Liver (tissue), 9 donors: ENCODE measurements around the gene MCTP1. TPM values are rescaled to one million over a fixed set of nuclear protein-coding genes. Genes with fewer than 3 reads are reported as not detected.

Experiments
- DNase-seq: peaks from one replicate; pipeline ENCODE4 v3.0.0-alpha.2; 2017; ENCODE audit warnings: low spot score
- H3K27ac ChIP-seq, 2 donors: one replicate each; pipeline ENCODE4 v1.7.0; 2013; ENCODE audit warnings: inconsistent platforms in 2 of 2, low read length in 2 of 2, control low read depth in 1 of 2, low read depth in 1 of 2, mild to moderate bottlenecking in 1 of 2
- H3K27me3 ChIP-seq, 4 donors: one replicate each; pipeline versions ENCODE4 v1.6.1 to v1.7.0; 2013; ENCODE audit warnings: low read length in 3 of 4, inconsistent platforms in 1 of 4, mild to moderate bottlenecking in 1 of 4, moderate library complexity in 1 of 4; ENCODE audit not compliant: control insufficient read depth in 4 of 4, insufficient read depth in 4 of 4
- H3K36me3 ChIP-seq, 4 donors: one replicate each; pipeline versions ENCODE4 v1.6.1 to v1.7.0; 2013; ENCODE audit warnings: low read length in 3 of 4, mild to moderate bottlenecking in 3 of 4, low read depth in 1 of 4, moderate library complexity in 1 of 4; ENCODE audit not compliant: control insufficient read depth in 4 of 4, insufficient read depth in 3 of 4
- H3K4me1 ChIP-seq, 4 donors: one replicate each; pipeline versions ENCODE4 v1.6.1 to v1.7.0; 2013; ENCODE audit warnings: low read length in 3 of 4, mild to moderate bottlenecking in 3 of 4, moderate library complexity in 1 of 4; ENCODE audit not compliant: control insufficient read depth in 4 of 4, insufficient read depth in 4 of 4
- H3K4me3 ChIP-seq, 3 donors: one replicate each; pipeline versions ENCODE4 v1.6.1 to v1.7.0; 2013; ENCODE audit warnings: low read length in 3 of 3, control low read depth in 1 of 3, low read depth in 1 of 3, mild to moderate bottlenecking in 1 of 3
- H3K9ac ChIP-seq, 2 donors: one replicate each; pipeline ENCODE4 v1.7.0; 2013; ENCODE audit warnings: low read length in 2 of 2, mild to moderate bottlenecking in 2 of 2, moderate library complexity in 2 of 2, control low read depth in 1 of 2, low read depth in 1 of 2
- H3K9me3 ChIP-seq, 4 donors: one replicate each; pipeline versions ENCODE4 v1.6.1 to v1.7.0; 2013; ENCODE audit warnings: low read length in 3 of 4; ENCODE audit not compliant: control insufficient read depth in 4 of 4
- EGR1 ChIP-seq, 2 donors: IDR thresholded peaks; 2 replicates each; pipeline ENCODE4 v1.6.1; 2016 to 2018; ENCODE audit warnings: antibody characterized with exemption in 2 of 2, low read depth in 2 of 2
- FOXA1 ChIP-seq: IDR thresholded peaks from 2 replicates; pipeline ENCODE4 v1.6.1; 2016; ENCODE audit warnings: antibody characterized with exemption
- FOXA2 ChIP-seq: IDR thresholded peaks from 2 replicates; pipeline ENCODE4 v1.6.1; 2016; ENCODE audit warnings: antibody characterized with exemption
- GABPA ChIP-seq, 2 donors: IDR thresholded peaks in 1 of 2; conservative IDR thresholded peaks in 1 of 2; 2 replicates each; pipeline ENCODE4 v1.6.1; 2016; ENCODE audit warnings: antibody characterized with exemption in 2 of 2, mild to moderate bottlenecking in 1 of 2, moderate library complexity in 1 of 2
- HNF4A ChIP-seq, 2 donors: conservative IDR thresholded peaks; 2 replicates each; pipeline ENCODE4 v1.6.1; 2016; ENCODE audit warnings: antibody characterized with exemption in 2 of 2, mild to moderate bottlenecking in 2 of 2
- HNF4G ChIP-seq: IDR thresholded peaks from 2 replicates; pipeline ENCODE4 v1.6.1; 2016; ENCODE audit warnings: antibody characterized with exemption
- JUND ChIP-seq, 2 donors: IDR thresholded peaks; 2 replicates each; pipeline ENCODE4 v1.6.1; 2016; ENCODE audit warnings: antibody characterized with exemption in 2 of 2
- NR2F2 ChIP-seq: IDR thresholded peaks from 2 replicates; pipeline ENCODE4 v1.6.1; 2016; ENCODE audit warnings: antibody characterized with exemption
- RAD21 ChIP-seq, 2 donors: IDR thresholded peaks; 2 replicates each; pipeline ENCODE4 v1.6.1; 2016; ENCODE audit warnings: antibody characterized with exemption in 2 of 2, mild to moderate bottlenecking in 2 of 2
- RXRA ChIP-seq, 2 donors: IDR thresholded peaks; 2 replicates each; pipeline ENCODE4 v1.6.1; 2017 to 2018; ENCODE audit warnings: antibody characterized with exemption in 2 of 2, mild to moderate bottlenecking in 1 of 2
- SP1 ChIP-seq: IDR thresholded peaks from 2 replicates; pipeline ENCODE4 v1.6.1; 2018; ENCODE audit warnings: antibody characterized with exemption, mild to moderate bottlenecking
- TAF1 ChIP-seq: conservative IDR thresholded peaks from 2 replicates; pipeline ENCODE4 v1.6.1; 2016; ENCODE audit warnings: antibody characterized with exemption, mild to moderate bottlenecking
- YY1 ChIP-seq: IDR thresholded peaks from 2 replicates; pipeline ENCODE4 v1.6.1; 2016; ENCODE audit warnings: antibody characterized with exemption, mild to moderate bottlenecking
- WGBS: extraction: QIAGEN DNeasy Blood & Tissue Kit; methylation state at CpG from one replicate; pipeline ENCODE4 v1.1.7; 2013; 5-methylcytosine and 5-hydroxymethylcytosine counted together
- polyA plus RNA-seq, 2 donors: library from polyadenylated mRNA; stranded (reverse) in 1 of 2; unstranded in 1 of 2; fragments of 200-250 nt in 1 of 2; fragments of >200 nt in 1 of 2; fragmentation: Nextera tagmentation in 1 of 2; extraction: Ambion mirVana in 1 of 2; gene quantifications; one replicate each; pipeline versions ENCODE4 v1.2.1 to v1.2.3, GENCODE V29; 2013 to 2015
- total RNA-seq, 2 donors: library from RNA; depleted of rRNA; stranded (reverse); fragments of >200 nt; gene quantifications; one replicate each; pipeline ENCODE4 v1.2.3, GENCODE V29; 2014
- TF ChIP-seq, protein P1 (sequence below): IDR thresholded peaks from 2 replicates; pipeline ENCODE4 v1.6.1; 2016; ENCODE audit warnings: antibody characterized with exemption, mild to moderate bottlenecking
- TF ChIP-seq, protein P2 (sequence below): fragments of 150-350 bp; IDR thresholded peaks from 2 replicates; pipeline ENCODE4 v1.5.1; 2017; ENCODE audit warnings: improper control_type of control experiment, low read depth, low read length; ENCODE audit not compliant: missing input control
- TF ChIP-seq, protein P3 (sequence below): IDR thresholded peaks from 2 replicates; pipeline ENCODE4 v1.6.1; 2016; ENCODE audit warnings: antibody characterized with exemption
- TF ChIP-seq, protein P4 (sequence below): IDR thresholded peaks from 2 replicates; pipeline ENCODE4 v1.6.1; 2016; ENCODE audit warnings: antibody characterized with exemption
- TF ChIP-seq, protein P5 (sequence below): IDR thresholded peaks from 2 replicates; pipeline ENCODE4 v1.6.1; 2016; ENCODE audit warnings: antibody characterized with exemption
- donor health status: healthy.
- donor health status: healthy.
- donor health status: healthy.
- donor health status: healthy.
- donor health status: healthy.

MCTP1 gene
- total and polyA plus RNA-seq, 4 donors: 0.67 to 7.6 (median 4.3) TPM

DNA sequence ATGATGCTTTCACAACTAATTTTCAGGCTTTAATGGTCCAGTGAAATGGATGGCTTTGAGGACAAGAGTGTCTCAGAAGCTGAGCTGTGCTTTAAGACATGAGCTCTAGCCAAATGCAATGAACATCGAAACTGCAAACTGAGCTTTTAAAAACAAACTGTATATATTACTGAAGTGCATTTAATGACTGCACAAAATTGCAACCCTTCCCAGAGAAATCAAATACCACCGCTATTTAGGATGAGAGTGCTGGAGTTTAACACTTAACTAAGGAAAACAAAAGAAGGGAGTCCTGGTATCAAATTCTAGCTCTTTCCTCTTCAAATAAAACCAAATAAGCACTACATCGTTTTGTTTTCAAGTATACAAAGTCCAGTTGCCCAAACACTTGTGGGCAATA lies 502.5 kb downstream of the MCTP1 start:
- H3K9ac ChIP-seq: no peak overlapping the region
- 67% methylated on average over 3 of the region's 3 CpGs for WGBS
- no peak overlapping the region for H3K4me3 ChIP-seq
- H3K27ac ChIP-seq: no peak overlapping the region
- H3K4me1 ChIP-seq: no peaks in the 10 kb centered on the region
- no peaks in the 10 kb centered on the region for H3K9me3 ChIP-seq
- H3K27me3 ChIP-seq: no peaks in the 10 kb centered on the region
- no peaks in the 10 kb centered on the region for H3K36me3 ChIP-seq
- DNase-seq: no peak
- TF ChIP-seq TAF1 (no peak), EGR1 (IDR thresholded peaks at IDR 0.05; ENCODE audit: low read depth in 2 of 2) (no peak), RAD21 (IDR thresholded peaks at IDR 0.05) (no peak), FOXA1 (no peak), HNF4G (no peak), NR2F2 (no peak), FOXA2 (no peak), YY1 (no peak), JUND (IDR thresholded peaks at IDR 0.05) (no peak), GABPA (IDR thresholded peaks at IDR 0.05 in 1 of 2, conservative IDR thresholded peaks at IDR 0.05 in 1 of 2) (no peak), SP1 (no peak), HNF4A (conservative IDR thresholded peaks at IDR 0.05) (no peak), RXRA (IDR thresholded peaks at IDR 0.05) (no peak)
- TF ChIP-seq, protein P1, sequence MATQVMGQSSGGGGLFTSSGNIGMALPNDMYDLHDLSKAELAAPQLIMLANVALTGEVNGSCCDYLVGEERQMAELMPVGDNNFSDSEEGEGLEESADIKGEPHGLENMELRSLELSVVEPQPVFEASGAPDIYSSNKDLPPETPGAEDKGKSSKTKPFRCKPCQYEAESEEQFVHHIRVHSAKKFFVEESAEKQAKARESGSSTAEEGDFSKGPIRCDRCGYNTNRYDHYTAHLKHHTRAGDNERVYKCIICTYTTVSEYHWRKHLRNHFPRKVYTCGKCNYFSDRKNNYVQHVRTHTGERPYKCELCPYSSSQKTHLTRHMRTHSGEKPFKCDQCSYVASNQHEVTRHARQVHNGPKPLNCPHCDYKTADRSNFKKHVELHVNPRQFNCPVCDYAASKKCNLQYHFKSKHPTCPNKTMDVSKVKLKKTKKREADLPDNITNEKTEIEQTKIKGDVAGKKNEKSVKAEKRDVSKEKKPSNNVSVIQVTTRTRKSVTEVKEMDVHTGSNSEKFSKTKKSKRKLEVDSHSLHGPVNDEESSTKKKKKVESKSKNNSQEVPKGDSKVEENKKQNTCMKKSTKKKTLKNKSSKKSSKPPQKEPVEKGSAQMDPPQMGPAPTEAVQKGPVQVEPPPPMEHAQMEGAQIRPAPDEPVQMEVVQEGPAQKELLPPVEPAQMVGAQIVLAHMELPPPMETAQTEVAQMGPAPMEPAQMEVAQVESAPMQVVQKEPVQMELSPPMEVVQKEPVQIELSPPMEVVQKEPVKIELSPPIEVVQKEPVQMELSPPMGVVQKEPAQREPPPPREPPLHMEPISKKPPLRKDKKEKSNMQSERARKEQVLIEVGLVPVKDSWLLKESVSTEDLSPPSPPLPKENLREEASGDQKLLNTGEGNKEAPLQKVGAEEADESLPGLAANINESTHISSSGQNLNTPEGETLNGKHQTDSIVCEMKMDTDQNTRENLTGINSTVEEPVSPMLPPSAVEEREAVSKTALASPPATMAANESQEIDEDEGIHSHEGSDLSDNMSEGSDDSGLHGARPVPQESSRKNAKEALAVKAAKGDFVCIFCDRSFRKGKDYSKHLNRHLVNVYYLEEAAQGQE: no peak
- TF ChIP-seq, protein P2, sequence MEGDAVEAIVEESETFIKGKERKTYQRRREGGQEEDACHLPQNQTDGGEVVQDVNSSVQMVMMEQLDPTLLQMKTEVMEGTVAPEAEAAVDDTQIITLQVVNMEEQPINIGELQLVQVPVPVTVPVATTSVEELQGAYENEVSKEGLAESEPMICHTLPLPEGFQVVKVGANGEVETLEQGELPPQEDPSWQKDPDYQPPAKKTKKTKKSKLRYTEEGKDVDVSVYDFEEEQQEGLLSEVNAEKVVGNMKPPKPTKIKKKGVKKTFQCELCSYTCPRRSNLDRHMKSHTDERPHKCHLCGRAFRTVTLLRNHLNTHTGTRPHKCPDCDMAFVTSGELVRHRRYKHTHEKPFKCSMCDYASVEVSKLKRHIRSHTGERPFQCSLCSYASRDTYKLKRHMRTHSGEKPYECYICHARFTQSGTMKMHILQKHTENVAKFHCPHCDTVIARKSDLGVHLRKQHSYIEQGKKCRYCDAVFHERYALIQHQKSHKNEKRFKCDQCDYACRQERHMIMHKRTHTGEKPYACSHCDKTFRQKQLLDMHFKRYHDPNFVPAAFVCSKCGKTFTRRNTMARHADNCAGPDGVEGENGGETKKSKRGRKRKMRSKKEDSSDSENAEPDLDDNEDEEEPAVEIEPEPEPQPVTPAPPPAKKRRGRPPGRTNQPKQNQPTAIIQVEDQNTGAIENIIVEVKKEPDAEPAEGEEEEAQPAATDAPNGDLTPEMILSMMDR: no peak
- TF ChIP-seq, protein P3, sequence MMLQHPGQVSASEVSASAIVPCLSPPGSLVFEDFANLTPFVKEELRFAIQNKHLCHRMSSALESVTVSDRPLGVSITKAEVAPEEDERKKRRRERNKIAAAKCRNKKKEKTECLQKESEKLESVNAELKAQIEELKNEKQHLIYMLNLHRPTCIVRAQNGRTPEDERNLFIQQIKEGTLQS: no peak
- TF ChIP-seq, protein P4, sequence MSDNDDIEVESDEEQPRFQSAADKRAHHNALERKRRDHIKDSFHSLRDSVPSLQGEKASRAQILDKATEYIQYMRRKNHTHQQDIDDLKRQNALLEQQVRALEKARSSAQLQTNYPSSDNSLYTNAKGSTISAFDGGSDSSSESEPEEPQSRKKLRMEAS: no peak
- TF ChIP-seq, protein P5, sequence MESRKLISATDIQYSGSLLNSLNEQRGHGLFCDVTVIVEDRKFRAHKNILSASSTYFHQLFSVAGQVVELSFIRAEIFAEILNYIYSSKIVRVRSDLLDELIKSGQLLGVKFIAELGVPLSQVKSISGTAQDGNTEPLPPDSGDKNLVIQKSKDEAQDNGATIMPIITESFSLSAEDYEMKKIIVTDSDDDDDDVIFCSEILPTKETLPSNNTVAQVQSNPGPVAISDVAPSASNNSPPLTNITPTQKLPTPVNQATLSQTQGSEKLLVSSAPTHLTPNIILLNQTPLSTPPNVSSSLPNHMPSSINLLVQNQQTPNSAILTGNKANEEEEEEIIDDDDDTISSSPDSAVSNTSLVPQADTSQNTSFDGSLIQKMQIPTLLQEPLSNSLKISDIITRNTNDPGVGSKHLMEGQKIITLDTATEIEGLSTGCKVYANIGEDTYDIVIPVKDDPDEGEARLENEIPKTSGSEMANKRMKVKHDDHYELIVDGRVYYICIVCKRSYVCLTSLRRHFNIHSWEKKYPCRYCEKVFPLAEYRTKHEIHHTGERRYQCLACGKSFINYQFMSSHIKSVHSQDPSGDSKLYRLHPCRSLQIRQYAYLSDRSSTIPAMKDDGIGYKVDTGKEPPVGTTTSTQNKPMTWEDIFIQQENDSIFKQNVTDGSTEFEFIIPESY: no peak
